GM12875 (cell line): ENCODE measurements around the gene BOLA3.
"Not testable (repeated sequence)": the region's sequence is repeated elsewhere in the genome, so short reads cannot be mapped to it uniquely, and the experiment has no call there.

Experiments
- H3K4me3 ChIP-seq: one replicate; pipeline ENCODE4 v1.5.1; 2011; ENCODE audit warnings: low read depth, low read length, control low read depth
- TF ChIP-seq, protein P1 (sequence below): IDR thresholded peaks from 2 replicates; pipeline ENCODE4 v1.5.1; 2011; ENCODE audit warnings: low read depth, mild to moderate bottlenecking, control low read depth, inconsistent platforms, low read length, moderate library complexity, borderline replicate concordance; ENCODE audit not compliant: insufficient read depth

Gene BOLA3

GRCh38 chr2:74147727-74148456 lies at the start of gene BOLA3:
TSS of gene BOLA3 (minus strand) at chr2:74147912. CDS start at chr2:74147874, 38 bp downstream.
- TF ChIP-seq, protein P1, sequence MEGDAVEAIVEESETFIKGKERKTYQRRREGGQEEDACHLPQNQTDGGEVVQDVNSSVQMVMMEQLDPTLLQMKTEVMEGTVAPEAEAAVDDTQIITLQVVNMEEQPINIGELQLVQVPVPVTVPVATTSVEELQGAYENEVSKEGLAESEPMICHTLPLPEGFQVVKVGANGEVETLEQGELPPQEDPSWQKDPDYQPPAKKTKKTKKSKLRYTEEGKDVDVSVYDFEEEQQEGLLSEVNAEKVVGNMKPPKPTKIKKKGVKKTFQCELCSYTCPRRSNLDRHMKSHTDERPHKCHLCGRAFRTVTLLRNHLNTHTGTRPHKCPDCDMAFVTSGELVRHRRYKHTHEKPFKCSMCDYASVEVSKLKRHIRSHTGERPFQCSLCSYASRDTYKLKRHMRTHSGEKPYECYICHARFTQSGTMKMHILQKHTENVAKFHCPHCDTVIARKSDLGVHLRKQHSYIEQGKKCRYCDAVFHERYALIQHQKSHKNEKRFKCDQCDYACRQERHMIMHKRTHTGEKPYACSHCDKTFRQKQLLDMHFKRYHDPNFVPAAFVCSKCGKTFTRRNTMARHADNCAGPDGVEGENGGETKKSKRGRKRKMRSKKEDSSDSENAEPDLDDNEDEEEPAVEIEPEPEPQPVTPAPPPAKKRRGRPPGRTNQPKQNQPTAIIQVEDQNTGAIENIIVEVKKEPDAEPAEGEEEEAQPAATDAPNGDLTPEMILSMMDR, result peak; percentile 85
- peak within 1 kb of the TSS; percentile 86 for H3K4me3 ChIP-seq

- TF ChIP-seq, protein P1, result no peak
- no peak overlapping the region for H3K4me3 ChIP-seq
Measured at GRCh38 chr2:74197049-74197448, 49.3 kb upstream of the BOLA3 start.

- TF ChIP-seq, protein P1, result no peak
Measured at GRCh38 chr2:74194799-74195198, 47.1 kb upstream of the BOLA3 start.

DNA sequence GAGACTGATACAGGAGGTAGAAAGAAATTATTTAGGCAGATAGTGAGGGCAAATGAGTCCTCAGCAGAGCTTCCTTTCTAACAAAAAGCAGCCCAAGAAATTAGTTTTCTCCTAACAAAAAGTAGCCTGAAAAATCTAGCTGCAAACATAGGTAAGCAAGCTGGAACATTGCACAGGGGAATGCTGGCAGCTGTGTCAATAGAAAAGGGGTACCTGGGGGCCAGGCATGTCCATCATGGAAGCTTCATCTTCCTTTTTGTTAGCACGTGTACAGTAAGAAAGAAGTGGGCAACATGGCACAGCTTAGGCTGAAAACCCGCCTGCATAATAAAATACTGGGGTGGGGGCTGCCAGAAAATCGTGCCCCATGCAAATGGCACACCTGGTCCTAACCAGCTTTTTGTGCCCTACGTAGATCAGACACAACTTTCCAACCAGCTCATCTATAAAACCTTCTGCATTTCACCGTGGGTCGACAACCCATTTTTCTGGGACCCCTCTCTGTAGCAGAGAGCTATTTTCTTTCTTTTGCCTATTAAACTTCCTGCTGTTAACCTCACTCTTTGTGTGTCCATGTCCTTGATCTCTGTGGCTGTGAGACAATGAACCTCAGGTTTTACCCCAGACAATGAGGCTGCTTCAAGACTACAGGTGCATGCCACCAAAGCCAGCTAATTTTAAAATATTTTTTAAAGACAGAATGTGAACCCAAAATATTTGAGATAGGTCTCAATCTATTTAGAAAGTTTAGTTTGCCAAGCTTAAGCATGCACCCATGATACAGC lies 44.1 kb upstream of the BOLA3 start:
- H3K4me3 ChIP-seq, result no peak overlapping the region
- TF ChIP-seq, protein P1, result no peak

More at GRCh38 chr2:74194799-74195198, 47.1 kb upstream of the BOLA3 start:
- no peak overlapping the region for H3K4me3 ChIP-seq

GRCh38 chr2:74188696-74189095 lies 41.0 kb upstream of the BOLA3 start:
- TF ChIP-seq, protein P1, result no peak
- H3K4me3 ChIP-seq, result no peak overlapping the region

- TF ChIP-seq, protein P1, result no peak
- no peak overlapping the region for H3K4me3 ChIP-seq
Measured at GRCh38 chr2:74188018-74188601, 40.4 kb upstream of the BOLA3 start.

- not testable (repeated sequence) for H3K4me3 ChIP-seq
Measured at GRCh38 chr2:74186706-74187105, 39.0 kb upstream of the BOLA3 start.
